ENCODE results near the gene SLC6A18.
"Not testable (repeated sequence)": the region's sequence is repeated elsewhere in the genome, so short reads cannot be mapped to it uniquely, and the experiment has no call there.

SLC6A18 gene

GRCh38 chr5:1226839-1227581, 1.8 kb downstream of the SLC6A18 start:
- POLR2A ChIA-PET: no interaction called here
- no peak for DNase-seq (ENCODE audit: extremely low spot score)
- CTCF ChIA-PET: interaction anchor here (0.6 kb wide), 1 partner anchor 431 kb away, joined by 4 read pairs; no protein-coding TSS in a partner anchor
- TF ChIP-seq LEF1 (IDR thresholded peaks at IDR 0.05; ENCODE audit: borderline replicate concordance) (no peak), FOXM1 (IDR thresholded peaks at IDR 0.05; ENCODE audit: borderline replicate concordance) (no peak), FOXK2 (IDR thresholded peaks at IDR 0.05) (no peak), NFRKB (IDR thresholded peaks at IDR 0.05) (no peak), ARNT (IDR thresholded peaks at IDR 0.05) (no peak), SP1 (IDR thresholded peaks at IDR 0.05) (no peak), PKNOX1 (IDR thresholded peaks at IDR 0.05) (no peak), SUZ12 (IDR thresholded peaks at IDR 0.05) (no peak), FOXA1 (IDR thresholded peaks at IDR 0.05) (no peak), L3MBTL2 (conservative IDR thresholded peaks at IDR 0.05) (no peak)

- CTCF ChIA-PET: interaction anchor here (0.6 to 0.8 kb wide), 2 partner anchors 23 to 430 kb away, joined by 3 to 4 read pairs; no protein-coding TSS in a partner anchor
- POLR2A ChIA-PET: no interaction called here
- TF ChIP-seq L3MBTL2 (conservative IDR thresholded peaks at IDR 0.05): no peak
- no peak for TF ChIP-seq NFRKB (IDR thresholded peaks at IDR 0.05)
- TF ChIP-seq FOXK2 (IDR thresholded peaks at IDR 0.05): no peak
- TF ChIP-seq HDGF (IDR thresholded peaks at IDR 0.05; ENCODE audit: borderline replicate concordance): no peak
- peak; percentile 58 for TF ChIP-seq PKNOX1 (IDR thresholded peaks at IDR 0.05)
- peak; percentile 47 for DNase-seq (ENCODE audit: extremely low spot score)
Observed at GRCh38 chr5:1227667-1228066, 2.5 kb downstream of the SLC6A18 start.

- POLR2A ChIA-PET: no interaction called here
- no peak for DNase-seq (ENCODE audit: extremely low spot score)
- CTCF ChIA-PET: interaction anchor here (0.6 to 0.8 kb wide), 2 partner anchors 23 to 430 kb away, joined by 3 to 4 read pairs; no protein-coding TSS in a partner anchor
- TF ChIP-seq FOXK2 (IDR thresholded peaks at IDR 0.05) (no peak), ZNF384 (IDR thresholded peaks at IDR 0.05) (no peak), PKNOX1 (IDR thresholded peaks at IDR 0.05) (no peak), HDGF (IDR thresholded peaks at IDR 0.05; ENCODE audit: borderline replicate concordance) (no peak), ARNT (IDR thresholded peaks at IDR 0.05) (no peak), CTBP1 (IDR thresholded peaks at IDR 0.05; ENCODE audit: borderline replicate concordance) (no peak), LEF1 (IDR thresholded peaks at IDR 0.05; ENCODE audit: borderline replicate concordance) (no peak), TARDBP (IDR thresholded peaks at IDR 0.05) (no peak), FOXA1 (IDR thresholded peaks at IDR 0.05) (no peak), SP1 (IDR thresholded peaks at IDR 0.05) (no peak), NFRKB (IDR thresholded peaks at IDR 0.05) (no peak), BHLHE40 (IDR thresholded peaks at IDR 0.05; ENCODE audit: borderline replicate concordance) (no peak), L3MBTL2 (conservative IDR thresholded peaks at IDR 0.05) (no peak), FOXM1 (IDR thresholded peaks at IDR 0.05; ENCODE audit: borderline replicate concordance) (no peak), SUZ12 (IDR thresholded peaks at IDR 0.05) (no peak), ELF4 (IDR thresholded peaks at IDR 0.05) (no peak)
Observed at GRCh38 chr5:1228120-1228519, 2.9 kb downstream of the SLC6A18 start.

- POLR2A ChIA-PET; DNase-seq (ENCODE audit: extremely low spot score); CTCF ChIA-PET: not testable (repeated sequence)
Observed at GRCh38 chr5:1229023-1229422, 3.8 kb downstream of the SLC6A18 start.

- TF ChIP-seq FOXM1 (IDR thresholded peaks at IDR 0.05; ENCODE audit: borderline replicate concordance) (no peak), FOXK2 (IDR thresholded peaks at IDR 0.05) (no peak), BHLHE40 (IDR thresholded peaks at IDR 0.05; ENCODE audit: borderline replicate concordance) (no peak), ARNT (IDR thresholded peaks at IDR 0.05) (no peak), L3MBTL2 (conservative IDR thresholded peaks at IDR 0.05) (no peak), NFRKB (IDR thresholded peaks at IDR 0.05) (no peak), SP1 (IDR thresholded peaks at IDR 0.05) (no peak), CTBP1 (IDR thresholded peaks at IDR 0.05; ENCODE audit: borderline replicate concordance) (no peak), ELF4 (IDR thresholded peaks at IDR 0.05) (no peak)
- no peak for DNase-seq (ENCODE audit: extremely low spot score)
- ChIA-PET POLR2A (no interaction called here), CTCF (interaction anchor here (0.6 kb wide), 1 partner anchor 219 kb away, joined by 4 read pairs; no protein-coding TSS in a partner anchor)
Observed at GRCh38 chr5:1229822-1230221, 4.6 kb downstream of the SLC6A18 start.

GRCh38 chr5:1230551-1230950, 5.4 kb downstream of the SLC6A18 start:
- no peak for DNase-seq (ENCODE audit: extremely low spot score)
- TF ChIP-seq L3MBTL2 (conservative IDR thresholded peaks at IDR 0.05) (no peak), TARDBP (IDR thresholded peaks at IDR 0.05) (no peak), SP1 (IDR thresholded peaks at IDR 0.05) (no peak), CTBP1 (IDR thresholded peaks at IDR 0.05; ENCODE audit: borderline replicate concordance) (no peak), PKNOX1 (IDR thresholded peaks at IDR 0.05) (no peak), FOXM1 (IDR thresholded peaks at IDR 0.05; ENCODE audit: borderline replicate concordance) (no peak), HDGF (IDR thresholded peaks at IDR 0.05; ENCODE audit: borderline replicate concordance) (no peak), ELF4 (IDR thresholded peaks at IDR 0.05) (no peak), SUZ12 (IDR thresholded peaks at IDR 0.05) (no peak), LEF1 (IDR thresholded peaks at IDR 0.05; ENCODE audit: borderline replicate concordance) (no peak)
- POLR2A ChIA-PET: no interaction called here
- CTCF ChIA-PET: interaction anchor here (1.4 kb wide), 1 partner anchor 56 kb away, joined by 5 read pairs; no protein-coding TSS in a partner anchor
